CD4-positive, alpha-beta T cell treated with Interferon alpha-2 for 1 hour (primary cell): Measurements from ENCODE around the gene ZBTB20.

ENCODE experiments used
- DNase-seq, 2 donors: peaks; one replicate each; pipeline ENCODE4 v3.0.0-alpha.2; 2020 to 2022

The ZBTB20 gene

DNA sequence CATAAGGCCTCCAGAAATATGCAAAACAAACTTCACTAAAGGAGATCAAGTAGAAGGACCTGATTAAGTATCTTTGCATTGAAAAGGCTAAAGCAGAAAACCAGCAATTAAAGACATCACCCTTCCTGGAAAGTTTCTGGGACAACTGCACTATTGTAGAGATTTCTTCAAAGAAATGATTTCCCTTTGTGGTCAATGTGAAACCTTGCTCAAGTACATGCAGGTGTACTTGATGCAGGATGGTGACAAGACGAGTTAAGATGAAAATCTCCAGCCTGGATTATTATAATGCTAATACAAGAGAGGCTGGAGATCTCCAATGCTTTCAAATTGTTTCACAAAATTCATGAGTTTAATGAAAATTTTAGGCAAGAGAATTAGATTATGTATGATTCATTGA, 644.9 kb downstream of the ZBTB20 start:
- DNase-seq = no peak

GRCh38 chr3:114499976-114500375, 647.1 kb downstream of the ZBTB20 start:
- DNase-seq = peak in 1 of 2 donors; percentile 40

GRCh38 chr3:114498539-114499370, 648.3 kb downstream of the ZBTB20 start:
- no peak for DNase-seq

GRCh38 chr3:114496874-114497273, 650.2 kb downstream of the ZBTB20 start:
- DNase-seq = no peak

GRCh38 chr3:114496466-114496865, 650.6 kb downstream of the ZBTB20 start:
- no peak for DNase-seq

- no peak for DNase-seq
These were observed 651.1 kb downstream of the ZBTB20 start for GRCh38 chr3:114496021-114496434.

DNA sequence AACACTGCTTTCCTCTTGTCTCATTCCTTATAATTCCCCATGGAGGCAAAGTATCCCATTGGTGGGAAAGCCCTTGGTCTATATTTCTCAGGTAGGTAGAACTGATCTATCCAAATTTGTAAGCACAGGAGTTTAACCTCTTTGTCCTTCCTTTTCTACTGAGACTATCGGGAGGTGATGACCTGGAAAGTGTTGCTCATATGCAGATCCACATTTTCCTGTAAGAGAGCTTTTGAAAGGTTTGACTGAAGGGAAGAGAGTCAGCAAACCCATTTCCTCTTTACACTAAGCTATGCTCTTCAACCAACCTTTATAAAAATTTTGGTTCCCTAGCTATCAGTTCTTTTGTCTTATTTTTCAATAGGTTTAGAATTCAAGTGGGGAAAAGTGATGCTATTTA, 652.6 kb downstream of the ZBTB20 start:
- DNase-seq = no peak

DNA sequence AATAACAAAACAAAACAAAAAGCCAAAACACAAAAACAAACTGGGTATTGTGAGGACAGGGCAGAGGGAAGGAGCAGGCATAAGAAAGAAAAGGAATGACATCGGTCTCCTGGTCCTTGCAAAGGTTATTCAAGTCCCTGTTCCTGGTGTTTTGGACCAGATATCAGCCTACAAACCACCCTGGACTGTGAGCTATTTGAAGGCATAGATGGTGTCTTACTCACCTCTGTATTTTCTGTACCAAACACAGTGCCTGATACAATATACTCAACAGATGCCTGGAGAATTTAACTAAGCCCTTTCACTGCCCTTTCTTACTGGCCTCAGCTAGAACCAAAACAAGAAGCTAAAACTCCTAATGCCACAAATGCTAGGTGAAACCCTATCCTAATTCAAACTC, 656.3 kb downstream of the ZBTB20 start:
- DNase-seq = no peak

DNA sequence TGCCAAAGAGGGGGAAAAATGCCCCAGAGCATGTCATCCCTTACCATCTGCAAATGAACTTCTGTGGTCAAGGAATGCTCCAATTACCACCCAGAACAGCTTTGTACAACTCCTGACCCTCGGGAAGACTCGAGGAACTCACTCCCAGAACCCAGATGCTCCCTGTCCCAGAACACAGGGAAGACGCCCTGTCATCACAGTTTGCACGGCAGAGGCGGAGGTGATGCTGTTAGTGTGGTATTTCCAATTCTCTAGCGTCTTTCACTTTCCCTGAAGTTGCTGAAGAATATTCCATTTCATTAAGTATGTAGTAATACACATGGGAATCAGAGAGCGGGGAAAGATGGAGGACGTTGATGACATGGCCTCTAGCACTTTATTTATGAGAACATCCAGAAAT, 659.6 kb downstream of the ZBTB20 start:
- DNase-seq = no peak

DNA sequence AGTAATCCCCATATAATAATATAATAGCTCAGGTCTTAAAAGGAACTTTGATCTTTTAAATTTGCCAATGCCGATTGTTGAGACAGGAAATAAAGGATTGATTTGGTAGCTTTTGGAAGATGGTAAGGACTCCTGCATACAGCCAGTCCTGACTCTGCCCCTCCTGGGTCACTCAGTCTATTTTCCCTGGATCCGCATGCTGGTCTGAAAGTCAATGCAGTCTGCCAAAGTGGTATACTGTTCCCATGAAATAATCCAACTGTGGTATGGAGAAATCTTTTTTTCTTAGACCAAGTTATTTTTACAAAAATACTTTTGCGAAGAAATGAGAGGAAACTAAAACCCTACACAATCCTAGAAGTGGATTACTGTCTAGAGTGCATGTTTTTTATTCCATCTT, 662.2 kb downstream of the ZBTB20 start:
- DNase-seq = no peak

- DNase-seq = no peak
These were observed 666.0 kb downstream of the ZBTB20 start for GRCh38 chr3:114481113-114481512.

GRCh38 chr3:114480442-114480841, 666.6 kb downstream of the ZBTB20 start:
- DNase-seq = no peak

GRCh38 chr3:114478801-114479200, 668.3 kb downstream of the ZBTB20 start:
- no peak for DNase-seq

GRCh38 chr3:114476511-114476910, 670.6 kb downstream of the ZBTB20 start:
- no peak for DNase-seq

DNA sequence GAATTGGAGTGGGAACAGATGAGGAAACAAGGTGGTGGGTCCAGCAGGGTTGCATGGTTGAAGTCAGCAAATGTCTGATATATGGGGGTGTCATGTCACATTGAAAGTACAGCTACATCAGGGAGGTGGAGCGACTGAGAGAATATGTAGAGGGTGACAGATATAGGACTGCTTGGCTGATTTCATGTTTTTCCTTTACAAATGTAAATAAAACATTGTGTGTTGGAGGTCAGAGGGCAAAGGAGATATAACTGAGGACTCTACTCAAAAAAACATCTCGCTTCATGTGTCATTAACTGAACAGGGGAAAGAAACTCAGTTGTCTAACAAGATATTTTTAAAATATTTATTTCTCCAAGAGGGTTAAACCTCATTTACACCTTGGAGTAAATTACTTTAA, 675.6 kb downstream of the ZBTB20 start:
- DNase-seq = no peak

GRCh38 chr3:114469070-114469469, 678.0 kb downstream of the ZBTB20 start:
- DNase-seq = no peak

GRCh38 chr3:114466816-114467215, 680.3 kb downstream of the ZBTB20 start:
- DNase-seq = no peak

DNA sequence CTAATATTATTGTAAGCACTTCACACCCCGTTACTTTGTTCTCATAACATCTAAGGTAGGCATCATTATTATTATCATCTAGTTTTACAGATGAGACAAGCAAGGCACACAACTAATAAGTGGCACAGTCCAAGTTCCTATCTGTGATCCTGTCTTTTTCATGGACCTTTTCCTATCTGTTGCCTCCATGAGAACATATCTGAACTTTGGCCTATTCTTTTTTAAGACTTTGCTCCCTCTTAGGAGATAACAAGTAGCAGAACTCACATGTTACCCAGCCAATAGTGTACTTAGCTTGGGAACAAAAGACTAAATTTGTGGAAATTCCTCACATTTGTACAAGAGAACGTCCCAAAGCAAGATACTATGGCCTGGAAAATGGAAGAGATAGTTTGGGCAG, 680.8 kb downstream of the ZBTB20 start:
- DNase-seq = no peak

DNA sequence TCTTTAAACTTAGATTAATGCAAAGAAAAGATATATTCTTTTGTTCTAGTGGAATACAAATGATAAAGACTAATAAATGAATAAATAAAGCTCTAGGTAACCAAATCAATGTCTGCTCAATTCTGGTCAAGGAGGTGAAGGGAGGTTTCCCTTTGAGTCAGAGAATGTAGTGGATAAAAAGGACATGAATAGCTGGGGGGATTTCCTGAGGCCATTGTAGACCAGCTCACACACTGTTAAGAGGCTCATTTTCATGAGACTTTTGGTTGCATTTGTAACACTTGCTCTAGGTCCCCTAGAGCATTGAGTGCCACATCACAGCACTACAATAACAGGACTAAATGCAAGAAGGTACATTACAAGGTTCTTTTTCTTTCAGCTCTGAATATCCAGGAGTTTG, 682.5 kb downstream of the ZBTB20 start:
- DNase-seq = no peak

DNA sequence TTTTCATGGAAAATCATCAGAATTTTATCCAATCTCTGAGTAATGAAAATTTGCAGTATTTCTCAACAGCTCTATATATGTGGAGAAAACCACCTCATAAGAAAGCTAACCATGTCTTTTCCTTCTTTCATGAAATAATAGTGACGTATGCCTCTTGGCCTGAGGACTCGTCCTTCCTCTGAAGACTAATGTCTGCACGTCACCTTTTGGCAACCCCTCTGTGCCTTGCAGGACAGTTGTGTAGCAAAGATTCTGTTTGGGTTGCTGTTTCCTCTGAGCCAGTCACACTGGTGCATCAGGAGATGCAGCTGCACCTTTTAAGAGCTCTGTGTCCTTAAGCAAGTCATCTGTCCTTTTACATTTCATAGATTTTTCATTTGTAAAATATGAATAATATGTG, 684.3 kb downstream of the ZBTB20 start:
- no peak for DNase-seq

DNA sequence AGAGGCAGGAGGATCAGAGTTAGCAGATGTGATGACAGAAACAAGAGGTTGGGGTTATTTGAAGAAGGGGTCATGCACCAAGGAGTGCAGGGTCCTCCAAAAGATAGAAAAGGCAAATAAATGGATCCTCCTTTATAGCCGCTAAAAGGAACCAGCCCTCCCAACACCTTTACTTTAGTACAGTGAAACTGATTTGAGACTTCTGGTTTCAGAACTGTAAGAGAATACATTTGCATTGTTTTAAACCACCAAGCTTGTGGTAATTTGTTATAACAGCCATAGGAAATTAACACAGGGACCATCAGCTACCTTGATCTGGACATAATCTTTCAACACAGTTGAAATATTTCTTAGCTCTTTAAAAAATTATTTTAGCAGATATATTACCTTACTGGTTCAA, 686.6 kb downstream of the ZBTB20 start:
- DNase-seq = no peak

DNA sequence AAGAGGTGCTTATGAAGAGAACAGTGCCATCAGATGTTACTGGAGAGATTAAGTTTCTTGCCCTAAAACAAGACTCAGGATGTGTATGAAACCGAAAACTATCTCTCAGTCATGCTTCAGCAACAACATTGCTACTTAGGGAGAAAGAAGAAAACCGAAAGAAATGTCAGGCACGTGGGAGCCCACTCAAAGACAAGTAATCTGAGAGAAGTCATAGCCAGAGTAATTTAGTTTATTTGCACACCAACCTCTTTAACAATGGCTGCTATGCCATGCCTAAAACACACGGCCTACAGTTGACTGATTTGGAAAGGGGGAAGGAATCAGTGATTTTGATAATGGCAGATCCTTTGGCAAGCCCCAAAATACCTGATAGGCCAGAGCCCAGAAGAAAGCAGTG, 690.3 kb downstream of the ZBTB20 start:
- DNase-seq = peak in 1 of 2 donors; percentile 6

- no peak for DNase-seq
These were observed 691.7 kb downstream of the ZBTB20 start for GRCh38 chr3:114455432-114455831.

DNA sequence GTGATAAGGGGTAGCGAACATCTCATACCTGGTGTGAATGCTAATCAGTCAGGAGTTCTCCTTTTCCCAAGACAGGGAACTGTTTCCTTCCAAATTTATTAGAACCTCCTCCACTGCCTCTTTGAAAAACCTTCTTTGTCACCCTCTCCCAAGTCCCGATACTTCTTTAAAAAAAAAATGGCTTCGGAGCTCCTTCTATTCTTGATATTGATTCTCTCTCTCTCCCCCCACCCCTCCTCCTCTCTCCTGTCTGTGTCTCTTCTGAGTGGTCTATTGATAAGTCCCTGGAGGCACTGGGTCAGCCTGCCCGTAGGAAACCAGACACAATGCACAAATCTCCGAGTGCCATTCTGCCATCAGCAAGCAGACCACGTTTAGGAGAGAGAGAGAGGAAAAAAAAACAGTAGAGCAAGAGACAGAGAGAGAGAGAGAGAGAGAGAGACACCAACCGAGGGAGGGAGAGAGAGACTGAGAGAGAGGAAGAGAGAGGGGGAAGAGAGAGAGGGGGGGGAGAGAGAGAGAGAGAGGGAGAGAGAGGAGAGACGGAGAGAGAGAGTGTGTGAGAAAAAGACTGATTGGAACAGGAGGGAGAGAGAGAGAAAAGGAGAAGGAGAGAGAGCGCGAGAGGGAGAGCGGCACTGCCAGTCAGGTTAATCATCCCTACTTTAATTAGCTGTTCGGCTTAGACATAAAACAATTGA, 692.4 kb downstream of the ZBTB20 start:
- DNase-seq = peak; percentile 1 to 11
